ENCODE measurements around the gene ABLIM2.

Gene ABLIM2

GRCh38 chr4:8103421-8104390 lies 54.9 kb downstream of the ABLIM2 start:
- DNase-seq (ENCODE audit: low read depth): no peak

- DNase-seq (ENCODE audit: low read depth): no peak
Observed at GRCh38 chr4:8102831-8103230, 55.8 kb downstream of the ABLIM2 start.

- DNase-seq (ENCODE audit: low read depth): no peak
Observed at GRCh38 chr4:8102076-8102355, 56.6 kb downstream of the ABLIM2 start.

- no peak for DNase-seq (ENCODE audit: low read depth)
Observed at GRCh38 chr4:8101213-8102075, 57.2 kb downstream of the ABLIM2 start.

- no peak for DNase-seq (ENCODE audit: low read depth)
Observed at GRCh38 chr4:8099981-8100464, 58.6 kb downstream of the ABLIM2 start.

DNA sequence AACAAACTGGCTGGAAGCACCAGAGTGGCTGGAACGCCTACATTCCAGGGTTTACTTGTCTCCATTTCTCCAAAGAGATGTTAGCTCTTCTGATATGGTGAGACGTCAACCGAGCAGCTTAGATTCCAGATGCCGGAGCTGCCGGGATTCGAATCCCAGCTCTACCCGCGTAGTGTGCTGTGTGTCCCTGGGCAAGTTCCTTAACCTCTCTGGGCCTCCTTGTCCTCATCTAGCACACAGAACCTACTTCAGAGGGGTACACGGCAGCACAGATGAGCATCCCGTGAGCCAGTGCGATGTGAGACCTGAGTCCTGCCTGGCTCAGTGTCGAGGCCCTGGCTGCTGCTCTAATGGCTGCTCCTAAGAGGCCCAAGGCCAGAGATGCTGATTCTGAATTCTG lies 60.1 kb downstream of the ABLIM2 start:
- no peak for DNase-seq (ENCODE audit: low read depth)

GRCh38 chr4:8097721-8098345 lies 60.8 kb downstream of the ABLIM2 start:
- DNase-seq (ENCODE audit: low read depth): no peak

- DNase-seq (ENCODE audit: low read depth): no peak
Observed at GRCh38 chr4:8097141-8097541, 61.5 kb downstream of the ABLIM2 start.

- no peak for DNase-seq (ENCODE audit: low read depth)
Observed at GRCh38 chr4:8096690-8097061, 61.9 kb downstream of the ABLIM2 start.

DNA sequence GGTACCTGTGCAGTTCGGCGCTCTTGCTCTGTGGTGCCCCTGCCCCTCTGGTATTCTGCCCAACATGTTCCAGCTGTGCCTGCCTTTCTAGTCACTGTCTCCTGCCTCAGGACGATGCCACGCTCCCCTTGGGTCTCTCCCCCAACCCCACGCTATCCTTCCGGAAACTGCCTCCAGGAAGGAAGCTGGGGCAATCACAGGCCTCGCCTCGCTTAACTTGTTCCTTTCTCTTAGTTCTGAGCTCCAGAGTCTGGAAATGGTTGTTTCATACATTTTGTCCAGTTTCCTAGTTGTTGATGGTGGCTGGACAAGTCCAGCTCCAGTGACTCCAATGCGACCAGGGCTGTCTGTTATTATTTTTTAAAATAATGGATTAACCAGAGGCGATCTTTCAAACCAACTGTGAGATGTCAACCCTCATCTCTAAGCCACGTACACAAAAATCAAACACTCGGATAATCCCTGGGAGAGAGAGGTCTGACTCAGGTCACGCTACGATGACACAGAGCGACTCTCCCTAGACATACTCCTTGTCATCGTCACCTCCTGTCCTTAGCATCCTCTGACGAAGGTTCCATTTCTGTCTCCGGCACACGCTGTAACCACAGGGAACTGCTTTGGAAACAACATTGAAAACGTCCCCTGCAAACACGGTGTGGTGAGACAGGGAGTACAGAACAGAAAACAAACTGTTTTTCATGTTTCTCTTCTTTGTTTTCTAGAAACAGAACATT lies 62.5 kb downstream of the ABLIM2 start:
- no peak for DNase-seq (ENCODE audit: low read depth)

- DNase-seq (ENCODE audit: low read depth): no peak
Observed at GRCh38 chr4:8093587-8094274, 64.9 kb downstream of the ABLIM2 start.

DNA sequence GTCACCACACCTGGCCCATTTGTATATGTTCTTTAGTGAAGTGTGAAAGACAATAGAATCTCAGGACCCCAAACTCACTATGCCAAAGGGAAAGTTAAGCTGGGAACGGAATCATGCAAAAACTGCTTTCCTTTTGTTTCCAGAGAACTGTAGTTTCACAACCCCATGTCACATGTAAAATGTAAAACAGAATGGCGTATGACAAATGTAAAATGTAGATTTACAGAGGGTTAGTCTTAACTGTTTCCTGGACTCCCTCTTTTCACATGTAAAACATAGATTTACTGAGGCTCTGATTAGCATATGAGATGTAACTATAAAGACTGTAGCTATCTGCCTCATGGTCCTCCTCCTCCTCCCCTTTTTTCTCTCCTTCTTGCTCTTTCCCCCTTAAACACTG lies 66.3 kb downstream of the ABLIM2 start:
- DNase-seq (ENCODE audit: low read depth): no peak

DNA sequence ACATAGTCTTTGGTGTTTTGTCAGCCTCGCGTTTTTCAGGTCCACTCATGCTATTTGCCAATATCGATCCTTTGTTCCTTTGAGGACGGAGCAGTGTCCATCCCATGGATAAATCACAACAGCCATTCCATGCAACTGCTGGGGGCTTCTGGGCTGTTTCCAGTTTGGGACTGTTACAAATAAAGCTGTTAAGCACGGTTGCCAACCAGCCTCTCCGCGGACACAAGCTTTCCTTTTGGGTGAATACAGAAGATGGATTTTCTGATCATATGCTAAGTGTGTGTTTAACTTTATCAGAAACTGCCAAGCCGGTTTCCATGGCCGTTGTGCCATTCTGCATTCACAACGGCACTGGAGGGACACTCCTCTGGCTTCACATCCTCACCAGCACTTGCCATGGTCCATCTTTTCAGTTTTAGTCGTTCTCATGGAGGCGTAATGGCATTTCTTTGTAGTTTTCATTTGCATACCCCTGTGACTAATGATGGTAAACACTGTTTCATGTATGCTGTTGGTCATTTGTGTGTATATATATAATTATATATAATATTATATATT lies 67.8 kb downstream of the ABLIM2 start:
- DNase-seq (ENCODE audit: low read depth): no peak

- DNase-seq (ENCODE audit: low read depth): no peak
Observed at GRCh38 chr4:8090312-8090711, 68.3 kb downstream of the ABLIM2 start.

DNA sequence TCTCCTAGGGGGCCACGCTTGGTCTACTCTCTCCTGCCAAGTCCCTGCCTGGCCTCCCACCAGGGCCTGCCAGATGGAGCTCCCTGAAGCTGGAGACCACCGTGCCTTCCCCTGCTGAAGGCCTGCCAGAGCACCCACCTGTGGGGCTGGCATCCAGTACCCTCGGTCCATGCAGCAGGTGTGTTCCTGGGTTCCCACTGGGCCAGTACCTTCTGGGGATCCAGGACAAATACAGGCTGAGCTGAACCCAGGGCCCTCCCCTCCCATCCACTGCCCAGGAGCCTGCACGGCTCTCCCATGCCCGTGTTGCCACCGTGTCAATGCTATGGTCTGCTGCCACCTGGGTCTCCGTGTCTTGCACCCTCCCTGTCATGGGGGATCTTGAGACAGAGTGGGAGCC lies 68.8 kb downstream of the ABLIM2 start:
- DNase-seq (ENCODE audit: low read depth): no peak

- no peak for DNase-seq (ENCODE audit: low read depth)
Observed at GRCh38 chr4:8088966-8089491, 69.6 kb downstream of the ABLIM2 start.

DNA sequence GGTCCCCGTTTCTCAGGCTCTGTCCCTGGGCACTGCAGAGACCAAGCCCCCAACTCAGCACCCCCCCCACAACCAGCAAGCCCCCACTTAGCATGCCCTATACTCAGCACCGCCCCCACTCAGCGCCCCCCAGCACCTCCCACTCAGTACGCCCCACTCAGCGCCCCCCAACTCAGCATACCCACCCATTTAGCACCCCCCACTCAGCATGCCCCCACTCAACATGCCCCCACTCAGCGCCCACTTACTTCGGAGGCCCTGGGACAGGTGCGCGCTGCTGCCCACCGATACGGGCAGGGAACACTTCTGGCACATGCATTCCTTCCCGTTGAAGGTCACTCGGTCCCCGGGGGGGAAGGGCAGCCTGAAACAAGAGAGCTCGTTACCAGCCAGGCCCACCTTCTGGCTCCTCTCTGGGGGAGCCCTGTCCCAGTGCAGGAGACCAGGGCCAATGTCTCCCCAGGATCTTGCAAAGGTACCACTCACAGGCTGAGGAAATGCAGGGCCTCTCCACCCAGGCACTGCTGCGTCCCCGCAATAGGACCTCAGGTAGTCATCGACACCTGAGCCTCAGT lies 70.6 kb downstream of the ABLIM2 start:
- DNase-seq (ENCODE audit: low read depth): no peak

GRCh38 chr4:8086783-8087445 lies 71.7 kb downstream of the ABLIM2 start:
- no peak for DNase-seq (ENCODE audit: low read depth)

- no peak for DNase-seq (ENCODE audit: low read depth)
Observed at GRCh38 chr4:8085491-8086117, 73.0 kb downstream of the ABLIM2 start.
